Measurements from ENCODE around the gene BMP7.

- TF ChIP-seq POLR2A (IDR thresholded peaks at IDR 0.05; ENCODE audit: low read depth) (no peak), EP300 (IDR thresholded peaks at IDR 0.05) (no peak), CTCF (IDR thresholded peaks at IDR 0.05) (no peak), POLR2AphosphoS5 (IDR thresholded peaks at IDR 0.05) (no peak)
These were observed 126.0 kb downstream of the BMP7 start for GRCh38 chr20:57140416-57140965.
